ENCODE measurements around the gene BRI3BP.
"Not testable (repeated sequence)": the region's sequence is repeated elsewhere in the genome, so short reads cannot be mapped to it uniquely, and the experiment has no call there.

Gene BRI3BP

DNA sequence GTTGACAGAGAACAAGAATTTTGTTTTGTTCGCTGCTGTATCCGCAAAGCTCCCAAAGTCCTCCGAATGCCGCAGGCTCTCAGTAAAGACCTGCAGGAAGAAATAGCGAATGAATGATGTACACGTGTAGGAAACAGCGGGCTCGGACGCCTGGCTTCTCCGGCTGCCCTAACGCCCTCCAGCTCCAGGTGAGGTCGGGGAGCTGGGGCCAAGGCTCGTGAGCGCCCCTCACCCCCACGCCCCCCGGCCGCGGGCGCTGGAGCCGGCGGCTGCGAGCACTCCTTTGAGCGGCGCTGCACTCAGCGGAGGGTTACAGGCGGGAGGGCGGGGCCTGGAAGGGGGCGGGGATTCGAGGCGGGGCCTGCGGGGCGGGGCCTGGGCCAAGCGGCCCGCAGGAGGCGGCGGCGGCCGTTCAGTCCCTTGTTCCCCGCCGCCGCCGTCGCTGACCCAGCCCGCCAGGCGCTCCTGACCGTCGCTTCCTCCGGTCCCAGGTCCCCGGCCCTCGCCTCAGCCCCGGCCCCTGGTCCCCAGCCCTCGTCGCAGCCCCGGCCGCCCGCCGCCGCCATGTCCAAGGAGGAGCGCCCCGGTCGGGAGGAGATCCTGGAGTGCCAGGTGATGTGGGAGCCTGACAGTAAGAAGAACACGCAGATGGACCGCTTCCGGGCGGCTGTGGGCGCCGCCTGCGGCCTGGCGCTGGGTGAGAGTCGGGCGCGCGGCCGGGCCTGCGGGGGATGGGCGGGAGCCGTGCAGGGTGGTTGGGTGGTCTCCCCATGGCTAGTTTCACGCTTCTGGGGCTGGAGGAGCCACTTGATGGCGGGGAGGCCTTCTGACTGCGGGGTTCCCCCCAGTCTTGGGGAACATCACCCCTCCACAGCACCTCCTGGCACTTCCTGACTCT, 71.8 kb downstream of the BRI3BP start, which contains the start of gene AACS:
TSS of gene AACS (plus strand) at position 415 of the 898 bp plus-strand sequence. CDS start at position 565, 150 bp downstream.
- in situ Hi-C loops (cut with MboI; ENCODE audit: low sequenced_read_pairs): no loop called here

DNA sequence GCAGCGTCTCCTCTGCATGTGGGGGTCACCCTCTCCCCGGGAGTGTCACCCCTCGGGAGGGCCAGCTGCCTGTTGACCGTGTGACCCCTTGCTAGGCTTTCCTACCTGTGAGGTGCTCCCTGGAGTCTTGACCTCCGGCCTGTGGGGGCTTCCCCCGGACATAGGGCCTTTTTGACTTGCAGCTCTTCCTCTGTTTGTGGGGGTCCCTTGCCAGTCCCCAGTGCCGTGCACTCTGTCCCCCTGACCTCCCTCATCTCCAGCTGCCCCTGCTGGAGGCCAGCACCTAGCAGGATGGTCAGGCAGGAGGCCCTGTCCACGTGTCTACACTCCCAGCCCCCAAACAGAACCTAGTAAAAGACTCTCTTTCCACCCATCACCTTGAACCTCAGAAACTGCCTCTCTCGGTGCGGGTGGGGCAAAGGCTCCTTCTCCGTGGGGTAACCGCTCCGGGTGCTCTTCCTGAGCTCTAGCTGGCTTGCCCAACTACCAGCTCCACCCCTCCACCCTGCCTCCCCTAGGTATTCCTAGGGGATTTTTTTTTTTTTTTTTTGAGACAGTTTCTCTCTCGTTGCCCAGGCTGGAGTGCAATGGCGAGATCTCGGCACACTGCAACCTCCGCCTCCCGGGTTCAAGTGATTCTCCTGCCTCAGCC, 72.6 kb downstream of the BRI3BP start:
- in situ Hi-C loops (cut with MboI; ENCODE audit: low sequenced_read_pairs): no loop called here

- in situ Hi-C loops (cut with MboI; ENCODE audit: low sequenced_read_pairs): no loop called here
Observed at GRCh38 chr12:125068391-125068790, 74.9 kb downstream of the BRI3BP start.

- in situ Hi-C loops (cut with MboI; ENCODE audit: low sequenced_read_pairs): no loop called here
Observed at GRCh38 chr12:125069616-125070015, 76.2 kb downstream of the BRI3BP start.

- in situ Hi-C loops (cut with MboI; ENCODE audit: low sequenced_read_pairs): no loop called here
Observed at GRCh38 chr12:125070112-125070511, 76.7 kb downstream of the BRI3BP start.

DNA sequence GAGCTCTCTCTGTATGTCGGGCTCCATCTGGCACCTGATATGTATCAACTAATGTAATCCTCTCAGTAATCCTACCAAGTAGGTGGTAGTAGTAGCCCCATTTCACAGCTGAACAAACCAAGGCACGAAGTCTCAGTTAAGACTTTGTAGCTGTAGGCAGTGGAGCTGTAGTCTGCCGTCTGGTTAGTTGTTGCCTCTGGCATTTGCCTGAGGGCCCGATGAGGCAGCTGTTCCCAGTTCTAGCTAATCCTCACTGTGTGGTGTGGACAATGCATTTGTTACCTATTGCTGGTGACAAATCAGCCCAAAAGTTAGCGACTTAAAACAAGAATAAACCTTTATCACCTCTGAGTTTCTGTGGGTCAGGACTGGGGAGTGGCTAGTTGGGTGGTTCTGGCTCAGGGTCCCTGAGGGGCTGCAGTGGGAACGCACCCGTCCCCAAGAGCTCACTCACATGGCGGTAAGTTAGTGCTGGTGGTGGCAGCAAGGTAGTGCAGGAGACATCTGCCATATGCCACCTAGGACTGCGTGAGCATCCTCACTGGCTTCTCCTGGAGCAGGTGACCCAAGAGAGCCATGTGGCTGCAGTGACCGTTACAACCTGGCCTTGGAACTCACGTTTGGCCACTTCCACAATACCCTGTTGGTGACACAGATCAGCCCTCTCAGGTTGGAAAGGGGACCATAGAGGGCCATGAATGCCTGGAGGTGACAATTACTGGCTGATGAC, 77.4 kb downstream of the BRI3BP start:
- in situ Hi-C loops (cut with MboI; ENCODE audit: low sequenced_read_pairs): no loop called here

GRCh38 chr12:125071456-125071855, 78.0 kb downstream of the BRI3BP start:
- in situ Hi-C loops (cut with MboI; ENCODE audit: low sequenced_read_pairs): no loop called here

GRCh38 chr12:125072496-125072895, 79.1 kb downstream of the BRI3BP start:
- in situ Hi-C loops (cut with MboI; ENCODE audit: low sequenced_read_pairs): no loop called here

- in situ Hi-C loops (cut with MboI; ENCODE audit: low sequenced_read_pairs): not testable (repeated sequence)
Observed at GRCh38 chr12:125074294-125074693, 80.8 kb downstream of the BRI3BP start.

DNA sequence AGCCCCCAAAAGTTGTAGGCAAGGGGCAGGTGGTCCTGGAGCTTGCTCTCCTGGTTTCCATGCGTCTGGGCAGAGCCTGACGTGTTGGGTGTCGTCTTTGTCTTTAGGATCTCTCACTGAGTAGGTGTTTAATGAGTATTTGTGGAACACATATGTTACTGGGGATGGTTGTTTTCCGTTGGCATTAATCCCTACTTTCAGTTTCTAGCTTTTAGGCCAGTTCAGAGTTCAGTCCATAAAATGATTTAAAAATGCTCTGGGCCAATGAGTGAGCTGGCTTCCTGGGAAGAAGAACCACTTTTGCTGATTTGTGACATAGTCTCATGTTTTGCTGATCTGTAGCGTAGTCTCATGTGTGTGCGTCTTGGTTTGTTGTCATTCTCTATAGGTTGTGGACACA, 82.7 kb downstream of the BRI3BP start:
- in situ Hi-C loops (cut with MboI; ENCODE audit: low sequenced_read_pairs): no loop called here

DNA sequence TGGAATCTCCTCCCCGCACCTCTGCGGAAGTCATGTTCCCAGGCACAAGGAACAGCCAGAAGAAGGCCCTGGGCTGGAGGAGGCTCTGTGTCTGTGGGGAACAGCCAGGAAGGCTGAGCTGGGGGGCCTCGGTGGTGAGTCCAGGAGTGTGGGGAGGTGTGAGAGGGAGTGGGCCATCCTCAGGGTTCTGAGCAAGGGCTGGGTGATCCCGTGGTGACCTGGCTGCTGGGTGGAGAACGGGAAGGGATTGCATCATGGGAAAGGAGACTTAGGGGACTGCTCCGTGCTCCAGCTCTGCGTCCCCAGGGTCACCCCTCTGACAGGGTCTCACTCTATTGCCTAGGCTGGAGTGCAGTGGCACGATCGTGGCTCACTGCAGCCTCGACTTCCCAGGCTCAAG, 85.6 kb downstream of the BRI3BP start:
- in situ Hi-C loops (cut with MboI; ENCODE audit: low sequenced_read_pairs): no loop called here

- in situ Hi-C loops (cut with MboI; ENCODE audit: low sequenced_read_pairs): no loop called here
Observed at GRCh38 chr12:125079648-125080645, 86.5 kb downstream of the BRI3BP start.
